ENCODE results near the gene NET1. TPM values are rescaled to one million over a fixed set of nuclear protein-coding genes. Genes with fewer than 3 reads are reported as not detected.

NET1 gene
- total RNA-seq, 2 experiments from 2014 or later, result 39.8 to 46.3 TPM

DNA sequence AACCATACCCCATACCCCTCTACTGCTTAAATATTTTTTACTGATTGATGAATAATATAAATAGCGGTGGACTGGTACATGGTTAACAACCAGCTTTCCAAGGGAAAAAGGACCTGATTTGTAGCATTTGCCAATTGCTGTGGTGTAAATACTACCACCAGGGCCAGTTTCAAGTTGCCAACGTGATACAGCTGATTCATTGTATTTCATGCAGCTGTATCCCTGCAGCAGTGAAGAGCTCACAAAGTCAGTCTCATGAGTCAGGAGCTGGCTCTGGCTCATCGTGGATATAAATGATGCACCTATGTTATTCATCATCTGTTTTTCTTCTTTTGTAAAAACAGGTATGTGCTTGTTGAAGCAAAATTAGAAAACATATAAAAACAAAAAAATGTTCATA, 71.8 kb downstream of the NET1 start:
- no peak for DNase-seq (ENCODE audit: low spot score)
- Histone ChIP-seq H3K4me3 (ENCODE audit: low read depth, low read length, poor library complexity, severe bottlenecking) (no peak overlapping the region), H3K9me3 (ENCODE audit: low read length) (no peaks in the 10 kb centered on the region), H3K36me3 (ENCODE audit: insufficient read depth, low read length) (no peaks in the 10 kb centered on the region), H3K4me2 (ENCODE audit: low read length) (no peak overlapping the region), H2AFZ (ENCODE audit: low read length) (no peak overlapping the region), H4K20me1 (ENCODE audit: insufficient read depth, low read length) (no peaks in the 10 kb centered on the region), H3K79me2 (ENCODE audit: insufficient read depth, low read depth, low read length) (no peaks in the 10 kb centered on the region), H3K27ac (ENCODE audit: low read depth, low read length, poor library complexity, severe bottlenecking) (no peak overlapping the region), H3K4me1 (ENCODE audit: insufficient read depth, low read length, poor library complexity, severe bottlenecking) (peaks cover 14% of the 10 kb centered on the region), H3K9me2 (ENCODE audit: insufficient read depth, low read length) (no peaks in the 10 kb centered on the region)
- no TSS peak for BruUV-seq (replicated peaks)
- CTCF ChIA-PET (ENCODE audit: unreplicated experiment), result no interaction called here
- TF ChIP-seq CTCF (conservative IDR thresholded peaks at IDR 0.05; ENCODE audit: low read length) (no peak), EZH2phosphoT487 (IDR thresholded peaks at IDR 0.05; ENCODE audit: borderline replicate concordance, low read depth, low read length) (no peak)
- POLR2A ChIA-PET, result no interaction called here
- intact Hi-C loops (cut with micrococcal nuclease; ENCODE audit: unreplicated experiment), result no loop called here

DNA sequence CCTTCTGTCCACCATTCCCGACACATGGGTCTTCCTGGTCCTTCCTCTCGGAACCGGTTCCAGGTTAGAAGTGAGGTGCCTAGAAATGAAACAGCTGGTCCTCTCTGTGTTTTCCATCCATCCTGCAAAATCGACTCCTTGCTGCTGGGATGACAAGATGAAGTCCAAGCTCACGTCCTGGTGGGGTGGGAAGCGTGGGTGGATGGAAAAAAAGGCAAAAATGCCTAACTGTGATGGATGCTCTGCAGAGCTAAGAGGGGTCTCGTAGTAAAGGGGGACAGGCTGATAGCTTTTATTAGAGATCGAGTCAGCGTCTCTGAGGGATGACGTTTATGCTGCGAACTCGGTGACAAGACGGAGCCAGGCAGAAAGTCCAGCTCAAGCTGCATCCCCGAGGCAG, 72.9 kb downstream of the NET1 start:
- Histone ChIP-seq H4K20me1 (ENCODE audit: insufficient read depth, low read length) (no peaks in the 10 kb centered on the region), H3K4me1 (ENCODE audit: insufficient read depth, low read length, poor library complexity, severe bottlenecking) (peaks cover 8% of the 10 kb centered on the region), H3K4me3 (ENCODE audit: low read depth, low read length, poor library complexity, severe bottlenecking) (no peak overlapping the region), H2AFZ (ENCODE audit: low read length) (no peak overlapping the region), H3K36me3 (ENCODE audit: insufficient read depth, low read length) (no peaks in the 10 kb centered on the region), H3K27ac (ENCODE audit: low read depth, low read length, poor library complexity, severe bottlenecking) (no peak overlapping the region), H3K4me2 (ENCODE audit: low read length) (no peak overlapping the region), H3K9me3 (ENCODE audit: low read length) (no peaks in the 10 kb centered on the region), H3K9me2 (ENCODE audit: insufficient read depth, low read length) (no peaks in the 10 kb centered on the region), H3K79me2 (ENCODE audit: insufficient read depth, low read depth, low read length) (no peaks in the 10 kb centered on the region)
- TF ChIP-seq CTCF (conservative IDR thresholded peaks at IDR 0.05; ENCODE audit: low read length), result no peak
- TF ChIP-seq EZH2phosphoT487 (IDR thresholded peaks at IDR 0.05; ENCODE audit: borderline replicate concordance, low read depth, low read length), result no peak
- ChIA-PET POLR2A (no interaction called here), CTCF (ENCODE audit: unreplicated experiment) (interaction anchor here (0.6 kb wide), 1 partner anchor 131 kb away, joined by 3 read pairs; no protein-coding TSS in a partner anchor)
- intact Hi-C loops (cut with micrococcal nuclease; ENCODE audit: unreplicated experiment), result no loop called here
- BruUV-seq (replicated peaks), result no TSS peak
- no peak for DNase-seq (ENCODE audit: low spot score)

- BruUV-seq (replicated peaks), result no TSS peak
- TF ChIP-seq CTCF (conservative IDR thresholded peaks at IDR 0.05; ENCODE audit: low read length) (no peak), EZH2phosphoT487 (IDR thresholded peaks at IDR 0.05; ENCODE audit: borderline replicate concordance, low read depth, low read length) (no peak)
- Histone ChIP-seq H3K4me3 (ENCODE audit: low read depth, low read length, poor library complexity, severe bottlenecking) (no peak overlapping the region), H3K9me3 (ENCODE audit: low read length) (no peaks in the 10 kb centered on the region), H3K4me2 (ENCODE audit: low read length) (no peak overlapping the region), H4K20me1 (ENCODE audit: insufficient read depth, low read length) (no peaks in the 10 kb centered on the region), H3K27ac (ENCODE audit: low read depth, low read length, poor library complexity, severe bottlenecking) (no peak overlapping the region), H2AFZ (ENCODE audit: low read length) (no peak overlapping the region), H3K9me2 (ENCODE audit: insufficient read depth, low read length) (no peaks in the 10 kb centered on the region), H3K36me3 (ENCODE audit: insufficient read depth, low read length) (no peaks in the 10 kb centered on the region), H3K4me1 (ENCODE audit: insufficient read depth, low read length, poor library complexity, severe bottlenecking) (peaks cover 8% of the 10 kb centered on the region), H3K79me2 (ENCODE audit: insufficient read depth, low read depth, low read length) (no peaks in the 10 kb centered on the region)
- intact Hi-C loops (cut with micrococcal nuclease; ENCODE audit: unreplicated experiment), result no loop called here
- CTCF ChIA-PET (ENCODE audit: unreplicated experiment), result no interaction called here
- no peak for DNase-seq (ENCODE audit: low spot score)
- POLR2A ChIA-PET, result no interaction called here
These were observed 73.8 kb downstream of the NET1 start for GRCh38 chr10:5485948-5486852.

Data from OCI-LY7 (cell line).